Stimulated activated CD4-positive, alpha-beta T cell treated with anti-CD3 and anti-CD28 coated beads, Interleukin-1b, Interleukin-23, amount 100 ng/mL, for 4 hours (primary cell): Measurements from ENCODE around the gene SEMA4B.

Source experiments
- DNase-seq, 2 donors: peaks; one replicate each; pipeline ENCODE4 v3.0.0-alpha.2; 2020; ENCODE audit warnings: low read depth in 2 of 2

The SEMA4B gene

GRCh38 chr15:90205886-90206285 is 4.8 kb downstream of the SEMA4B start:
- DNase-seq, result no peak

GRCh38 chr15:90207252-90207651 is 6.1 kb downstream of the SEMA4B start:
- no peak for DNase-seq

GRCh38 chr15:90208356-90208755 is 7.2 kb downstream of the SEMA4B start:
- no peak for DNase-seq

- no peak for DNase-seq
These were observed 8.5 kb downstream of the SEMA4B start for GRCh38 chr15:90209591-90209990.

- no peak for DNase-seq
These were observed 9.5 kb downstream of the SEMA4B start for GRCh38 chr15:90210593-90210992.

DNA sequence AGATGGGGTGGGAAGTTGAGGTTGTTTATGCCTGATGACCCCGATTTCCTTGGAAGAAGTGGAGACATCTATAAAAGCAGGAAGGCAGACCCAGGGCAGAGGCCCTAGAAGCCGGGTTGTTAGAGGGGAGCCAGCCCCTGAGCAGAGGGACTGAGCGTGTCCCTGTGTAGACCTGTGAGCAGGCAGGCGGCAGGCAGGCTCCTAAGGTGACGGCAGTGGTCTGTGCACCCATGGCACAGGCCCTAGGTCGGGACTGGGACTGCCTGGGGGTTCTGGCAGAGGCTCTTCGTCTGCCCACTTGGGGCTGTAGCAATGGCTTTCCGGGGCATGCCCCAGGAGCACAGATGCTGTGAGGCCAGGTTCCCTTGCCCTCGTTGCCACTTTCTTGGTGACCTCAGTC is 9.9 kb downstream of the SEMA4B start:
- DNase-seq, result no peak

DNA sequence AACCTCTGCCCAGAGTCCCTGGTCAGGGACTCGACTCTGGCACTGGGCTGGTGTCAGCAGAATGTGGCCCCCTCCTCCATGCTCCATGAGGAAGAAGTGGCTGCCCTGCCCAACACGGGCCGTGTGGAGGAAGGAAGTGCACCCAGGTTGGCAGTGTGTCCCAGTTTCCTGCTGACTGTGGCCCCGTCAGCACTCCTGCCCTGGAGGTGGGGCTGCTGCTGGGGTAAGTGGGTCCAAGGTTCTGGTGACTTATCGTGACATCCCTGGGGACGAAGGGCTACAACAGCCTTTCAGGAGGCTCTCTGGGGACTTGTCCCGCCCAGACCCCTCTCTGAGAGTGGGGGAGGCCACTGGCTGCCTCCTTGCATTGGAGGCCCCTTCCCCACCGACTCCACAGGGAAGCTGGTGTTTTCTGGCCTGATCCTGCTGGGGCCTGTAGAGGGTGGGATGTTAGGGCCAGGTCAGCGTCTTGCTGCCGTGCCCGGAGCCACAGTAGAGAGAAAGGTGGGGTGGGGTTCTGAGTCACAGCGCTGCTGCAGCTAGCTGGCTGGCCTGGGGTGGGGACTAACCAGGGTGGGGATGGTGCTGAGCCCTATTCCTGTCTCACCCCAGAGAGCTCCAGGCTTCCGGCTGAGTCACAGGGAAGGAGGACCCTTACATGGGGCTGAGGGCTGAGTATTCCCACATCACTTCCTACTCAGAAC is 10.5 kb downstream of the SEMA4B start:
- DNase-seq, result no peak

- no peak for DNase-seq
These were observed 11.3 kb downstream of the SEMA4B start for GRCh38 chr15:90212221-90213098.

DNA sequence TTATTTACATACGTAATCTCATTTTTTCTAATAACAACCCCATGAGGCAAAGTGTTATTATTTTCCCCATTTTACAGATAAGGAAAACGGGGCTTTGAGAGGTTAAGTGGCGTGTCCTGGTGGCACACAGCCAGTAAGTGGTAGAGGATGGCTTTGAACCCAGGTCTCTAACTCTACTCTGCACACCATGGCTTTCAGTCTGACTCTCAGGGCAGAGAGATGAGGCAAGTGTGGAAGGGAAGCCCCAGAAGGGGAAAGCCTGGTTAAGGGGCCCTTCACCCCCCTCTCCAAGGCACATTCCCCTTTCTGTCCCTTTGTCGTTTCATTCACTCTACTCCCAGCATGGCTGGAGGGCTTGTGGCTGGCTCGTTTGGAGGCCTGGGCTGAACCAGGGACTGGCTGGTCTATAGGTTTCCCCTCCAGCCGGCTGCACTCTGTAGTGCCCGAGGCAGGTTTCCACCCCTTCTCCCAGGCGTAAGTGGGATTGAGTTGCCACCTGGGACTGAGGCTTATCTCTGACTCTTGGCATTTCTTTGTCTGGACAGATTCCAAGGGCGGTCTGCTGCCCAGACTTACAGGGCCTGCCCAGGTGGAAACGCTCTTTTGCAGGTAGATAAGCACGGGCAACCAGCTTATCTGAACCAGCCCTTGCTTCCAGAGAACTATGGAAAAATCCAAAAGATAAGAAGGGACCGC is 12.1 kb downstream of the SEMA4B start:
- no peak for DNase-seq

- no peak for DNase-seq
These were observed 12.7 kb downstream of the SEMA4B start for GRCh38 chr15:90213818-90214204.

- no peak for DNase-seq
These were observed 13.5 kb downstream of the SEMA4B start for GRCh38 chr15:90214553-90215196.

DNA sequence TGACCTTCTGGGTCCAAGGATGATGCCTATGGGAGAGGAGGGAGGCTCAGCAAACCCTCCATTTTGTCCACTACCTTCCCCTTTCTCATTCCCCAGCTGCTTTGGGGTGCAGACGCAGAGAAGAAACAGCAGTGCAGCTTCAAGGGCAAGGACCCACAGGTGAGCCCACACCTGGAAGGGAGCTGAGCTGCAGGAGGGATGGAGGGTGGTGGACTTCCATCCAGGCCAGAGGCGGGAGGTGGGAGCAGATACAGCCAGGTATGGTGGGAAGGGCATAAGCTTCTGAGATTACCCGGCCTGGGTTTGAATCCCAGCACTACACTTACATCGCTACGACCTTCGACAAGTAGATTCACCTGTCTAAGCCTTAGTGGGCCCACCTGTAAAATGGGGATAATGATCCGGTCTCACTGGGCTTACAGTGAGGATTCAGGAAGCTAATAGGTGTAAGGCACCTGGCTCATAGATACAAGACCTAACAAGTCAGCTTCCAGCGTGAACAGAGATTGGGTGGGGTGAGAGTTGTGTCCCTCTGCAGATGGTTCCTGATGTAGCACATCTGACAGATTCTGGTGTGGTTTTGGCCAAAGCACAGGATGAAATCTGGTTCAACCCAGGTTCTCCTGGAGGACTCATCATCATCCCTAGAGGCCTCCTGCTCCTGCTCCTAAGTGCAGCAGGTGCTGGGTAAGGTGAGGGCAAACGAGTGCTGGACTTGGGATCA is 16.7 kb downstream of the SEMA4B start:
- DNase-seq, result no peak

DNA sequence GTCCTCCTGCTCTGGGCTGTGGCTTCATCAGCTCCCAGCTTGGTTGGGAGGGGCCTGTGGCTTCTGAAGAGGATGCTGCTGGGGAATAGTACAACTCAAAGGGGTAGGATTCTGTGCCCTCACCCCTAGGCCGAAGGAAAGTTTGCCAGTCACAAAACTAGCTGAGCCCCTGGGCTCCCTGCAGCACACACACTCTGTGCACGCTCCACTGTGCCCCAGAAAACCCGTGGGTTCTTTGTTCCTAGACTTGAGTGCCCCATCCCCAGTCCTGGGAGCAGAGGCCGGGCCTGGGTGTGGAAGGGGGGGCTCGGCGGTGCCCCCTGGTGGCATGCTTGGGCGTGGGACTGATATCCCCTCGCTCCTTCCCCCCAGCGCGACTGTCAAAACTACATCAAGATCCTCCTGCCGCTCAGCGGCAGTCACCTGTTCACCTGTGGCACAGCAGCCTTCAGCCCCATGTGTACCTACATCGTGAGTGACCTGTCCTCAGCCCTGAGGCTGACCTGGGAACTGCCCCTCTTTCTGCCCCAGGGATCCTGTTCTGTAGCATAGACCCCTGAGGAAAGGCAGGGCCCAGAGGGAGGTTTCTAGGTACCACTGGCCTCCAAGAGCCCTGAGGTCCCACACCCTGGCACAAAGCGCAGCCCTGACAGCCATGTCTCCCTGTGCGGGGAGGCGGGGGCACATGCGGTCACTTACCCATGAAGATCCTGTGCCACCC is 18.5 kb downstream of the SEMA4B start:
- DNase-seq, result peak; percentile 39 to 57

- no peak for DNase-seq
These were observed 20.2 kb downstream of the SEMA4B start for GRCh38 chr15:90221246-90221900.

- no peak for DNase-seq
These were observed 21.4 kb downstream of the SEMA4B start for GRCh38 chr15:90222547-90222946.

DNA sequence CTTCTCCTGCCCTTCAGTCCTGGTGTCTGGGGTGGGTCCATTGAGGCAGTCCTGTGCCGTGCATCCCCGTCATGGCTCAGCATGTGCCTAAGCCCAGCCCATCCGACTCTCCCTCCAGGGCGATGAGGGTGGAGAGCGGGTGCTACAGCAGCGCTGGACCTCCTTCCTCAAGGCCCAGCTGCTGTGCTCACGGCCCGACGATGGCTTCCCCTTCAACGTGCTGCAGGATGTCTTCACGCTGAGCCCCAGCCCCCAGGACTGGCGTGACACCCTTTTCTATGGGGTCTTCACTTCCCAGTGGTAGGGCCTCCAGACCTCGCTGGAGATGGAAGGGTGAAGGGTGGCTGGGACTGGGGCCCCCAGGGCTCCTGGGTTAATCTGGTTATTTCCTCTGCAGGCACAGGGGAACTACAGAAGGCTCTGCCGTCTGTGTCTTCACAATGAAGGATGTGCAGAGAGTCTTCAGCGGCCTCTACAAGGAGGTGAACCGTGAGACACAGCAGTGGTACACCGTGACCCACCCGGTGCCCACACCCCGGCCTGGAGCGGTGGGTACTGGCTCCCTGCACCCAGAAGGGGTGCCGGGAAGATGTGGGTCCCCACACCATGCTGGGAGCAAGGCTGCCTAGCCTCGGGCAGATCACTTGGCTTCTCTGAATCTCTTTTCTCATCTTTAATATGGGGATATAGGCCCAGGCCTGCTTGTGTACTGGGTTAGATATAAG is 22.5 kb downstream of the SEMA4B start:
- no peak for DNase-seq

- no peak for DNase-seq
These were observed 23.9 kb downstream of the SEMA4B start for GRCh38 chr15:90225047-90225446.

GRCh38 chr15:90225504-90226234 is 24.5 kb downstream of the SEMA4B start:
- no peak for DNase-seq

GRCh38 chr15:90227336-90227735 is 26.2 kb downstream of the SEMA4B start:
- DNase-seq, result no peak
